Stimulated activated CD4-positive, alpha-beta T cell treated with anti-CD3 and anti-CD28 coated beads, Interleukin-1b, Interleukin-23, amount 100 ng/mL, for 1 hour (primary cell): ENCODE data around the gene SPATA16.
"Not testable (repeated sequence)": the region's sequence is repeated elsewhere in the genome, so short reads cannot be mapped to it uniquely, and the experiment has no call there.

Source experiments
- DNase-seq, 2 donors: peaks; one replicate each; pipeline ENCODE4 v3.0.0-alpha.2; 2020; ENCODE audit warnings: low read depth in 2 of 2

SPATA16 gene

DNA sequence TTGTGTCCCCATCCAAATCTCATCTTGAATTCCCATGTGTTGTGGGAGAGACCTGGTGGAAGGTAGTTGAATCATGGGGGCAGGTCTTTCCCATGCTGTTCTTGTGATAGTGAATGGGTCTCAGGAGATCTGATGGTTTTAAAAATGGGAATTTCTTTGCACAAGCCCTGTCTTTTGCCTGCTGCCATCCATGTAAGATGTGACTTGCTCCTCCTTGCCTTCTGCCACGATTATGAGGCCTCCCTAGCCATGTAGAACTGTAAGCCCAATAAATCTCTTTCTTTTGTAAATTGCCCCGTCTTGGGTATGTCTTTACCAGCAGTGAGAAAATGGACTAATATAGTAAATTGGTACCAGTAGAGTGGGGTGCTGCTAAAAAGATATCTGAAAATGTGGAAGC lies 261.7 kb downstream of the SPATA16 start:
- DNase-seq, result not testable (repeated sequence)

DNA sequence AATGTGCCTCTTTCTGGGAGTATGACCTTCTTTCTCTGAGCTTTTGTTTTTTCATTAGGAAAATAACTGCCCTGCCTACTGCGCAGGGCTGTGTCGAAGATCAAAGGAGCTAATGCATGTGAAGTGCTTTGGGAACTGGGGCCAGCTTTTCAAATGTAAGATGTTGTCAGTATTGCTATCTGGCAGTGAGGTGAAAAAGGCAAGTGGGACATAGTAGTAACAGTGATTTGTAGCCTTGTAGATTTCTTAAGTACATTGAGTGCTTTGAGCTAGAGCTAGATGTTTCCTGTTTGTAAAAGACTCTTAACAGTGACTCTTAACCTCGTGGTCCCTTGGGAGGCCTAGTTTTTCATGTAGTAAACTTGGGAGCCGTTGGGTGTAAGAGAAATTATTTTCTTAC lies 264.0 kb downstream of the SPATA16 start:
- no peak for DNase-seq

DNA sequence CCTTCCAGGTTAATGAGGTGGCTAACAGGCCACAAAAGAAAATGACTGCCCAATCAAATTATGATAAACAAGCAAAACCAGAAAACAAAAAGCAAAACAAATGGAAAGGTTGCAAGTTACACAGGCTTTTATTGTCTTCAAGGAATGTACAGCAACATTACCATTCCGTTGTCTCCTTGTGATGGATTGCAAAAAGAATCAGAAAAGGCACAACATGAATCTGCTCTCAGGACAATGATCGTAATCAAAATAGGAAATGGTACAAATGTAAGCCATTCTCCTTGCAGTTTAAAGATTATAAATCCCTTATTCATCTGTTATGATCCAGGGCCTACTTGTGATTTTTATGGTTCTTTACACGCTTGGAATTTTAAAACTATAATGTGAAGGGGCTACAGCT lies 264.7 kb downstream of the SPATA16 start:
- no peak for DNase-seq

DNA sequence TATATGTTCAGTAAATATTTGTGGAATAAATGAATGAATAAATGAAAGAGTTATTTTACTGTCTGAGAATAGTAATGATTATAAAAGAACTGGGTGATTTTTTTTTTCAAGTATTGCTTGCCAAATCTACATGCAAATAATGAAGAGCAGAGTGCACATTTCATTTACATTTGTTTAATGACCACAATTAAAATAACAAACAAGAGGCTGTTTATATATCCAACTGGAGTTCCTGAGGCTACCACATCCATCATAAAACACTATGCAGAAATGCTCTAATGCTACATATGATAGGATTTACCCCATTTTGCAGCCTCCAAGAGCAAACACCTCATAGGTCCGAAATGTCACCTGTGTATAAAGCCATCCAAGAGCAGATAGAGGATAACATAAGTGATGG lies 266.0 kb downstream of the SPATA16 start:
- DNase-seq, result no peak

DNA sequence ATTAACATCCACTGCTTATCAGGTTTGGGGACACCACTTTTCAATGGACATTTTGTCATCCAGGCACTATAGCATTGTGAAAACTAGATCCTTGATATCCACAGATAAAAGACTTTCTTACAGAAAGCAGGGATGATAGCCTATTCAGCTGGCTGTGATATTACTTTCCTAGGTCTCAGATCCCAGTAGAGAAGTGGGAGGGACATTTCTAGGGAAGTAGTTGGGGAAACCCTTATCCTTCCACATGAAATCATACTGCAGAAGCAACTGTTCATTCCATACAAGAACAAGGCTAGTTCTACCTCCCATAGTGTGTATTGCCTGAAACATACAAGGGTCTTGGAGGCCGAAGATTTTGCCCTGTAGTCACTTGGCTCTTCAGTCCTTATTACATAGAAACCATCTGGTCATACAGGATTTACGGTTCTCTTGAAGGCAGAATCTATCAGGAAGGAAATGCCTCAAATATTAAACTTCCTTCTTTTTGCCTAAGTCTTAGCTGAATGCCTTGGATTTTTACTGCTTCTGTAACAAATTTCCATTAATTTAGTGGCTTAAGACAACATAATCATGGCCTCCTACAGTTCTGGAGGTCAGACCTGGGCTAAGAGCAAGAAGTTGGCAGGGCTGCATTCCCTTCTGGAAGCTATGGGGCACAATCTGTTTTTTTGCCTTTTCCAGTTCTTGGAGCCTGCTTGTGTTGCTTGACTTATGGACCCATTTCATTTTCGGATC lies 271.1 kb downstream of the SPATA16 start:
- no peak for DNase-seq

DNA sequence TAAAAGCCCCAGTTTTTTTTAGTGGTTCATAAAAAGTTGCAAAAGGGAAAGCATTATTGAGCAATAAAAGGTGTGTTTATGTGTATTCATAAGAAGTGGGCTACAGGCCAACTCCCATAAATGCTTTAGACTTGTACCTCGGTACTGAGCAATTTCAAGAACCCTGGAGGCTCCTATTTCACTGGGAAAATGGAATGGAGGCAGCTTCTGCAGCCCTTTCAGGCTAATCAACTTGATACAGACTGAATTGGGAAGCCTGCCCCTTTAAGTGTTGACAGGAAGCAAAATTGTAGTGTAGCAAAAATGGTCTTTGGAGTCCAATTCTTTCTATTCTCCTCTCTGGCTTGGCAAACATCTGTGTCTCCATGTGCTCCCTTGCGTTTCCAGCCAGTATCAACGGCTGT lies 271.7 kb downstream of the SPATA16 start:
- no peak for DNase-seq

DNA sequence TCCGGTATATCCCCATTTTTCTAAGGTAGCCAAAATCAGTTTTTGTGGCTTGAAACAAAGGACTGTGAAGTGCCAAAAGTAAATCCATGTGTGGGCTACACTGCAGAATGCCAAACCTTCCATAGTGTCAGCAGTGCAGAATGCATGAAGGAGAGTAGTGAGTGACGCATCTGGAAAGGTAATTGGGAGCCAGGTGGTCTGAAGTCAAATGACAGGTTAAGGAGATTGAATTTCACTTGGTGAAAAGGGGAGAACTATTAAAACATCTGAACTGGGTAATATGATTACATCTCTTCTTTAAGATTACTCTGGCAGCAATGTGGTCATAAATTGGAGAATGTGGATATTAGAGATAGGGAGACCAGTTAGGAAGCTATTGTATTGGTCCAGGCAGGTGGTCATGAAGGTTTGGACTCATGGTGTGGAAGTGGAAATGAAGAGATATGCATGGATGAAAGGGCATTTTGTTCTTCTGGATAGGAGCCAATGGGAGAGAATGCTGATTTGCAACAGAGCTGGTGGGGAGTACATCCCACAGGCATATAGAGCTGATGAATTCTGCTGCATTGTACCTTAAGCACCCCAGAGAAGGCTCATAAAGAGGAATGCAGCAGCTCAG lies 272.3 kb downstream of the SPATA16 start:
- DNase-seq, result no peak

DNA sequence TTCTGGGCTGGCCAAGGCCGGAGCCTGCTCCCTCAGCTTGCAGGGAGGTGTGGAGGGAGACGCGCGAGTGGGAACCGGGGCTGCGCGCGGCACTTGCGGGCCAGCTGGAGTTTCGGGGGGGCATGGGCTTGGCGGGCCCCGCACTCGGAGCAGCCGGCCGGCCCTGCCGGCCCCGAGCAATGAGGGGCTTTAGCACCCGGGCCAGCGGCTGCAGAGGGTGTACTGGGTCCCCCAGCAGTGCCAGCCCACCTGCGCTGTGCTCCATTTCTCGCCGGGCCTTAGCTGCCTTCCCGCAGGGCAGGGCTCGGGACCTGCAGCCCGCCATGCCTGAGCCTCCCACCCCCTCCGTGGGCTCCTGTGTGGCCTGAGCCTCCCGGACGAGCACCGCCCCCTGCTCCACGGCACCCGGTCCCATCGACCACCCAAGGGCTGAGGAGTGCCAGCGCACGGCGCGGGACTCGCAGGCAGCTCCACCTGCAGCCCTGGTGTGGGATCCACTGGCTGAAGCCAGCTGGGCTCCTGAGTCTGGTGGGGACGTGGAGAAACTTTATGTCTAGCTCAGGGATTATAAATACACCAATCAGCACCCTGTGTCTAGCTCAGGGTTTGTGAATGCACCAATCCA lies 274.2 kb downstream of the SPATA16 start:
- DNase-seq, result not testable (repeated sequence)

DNA sequence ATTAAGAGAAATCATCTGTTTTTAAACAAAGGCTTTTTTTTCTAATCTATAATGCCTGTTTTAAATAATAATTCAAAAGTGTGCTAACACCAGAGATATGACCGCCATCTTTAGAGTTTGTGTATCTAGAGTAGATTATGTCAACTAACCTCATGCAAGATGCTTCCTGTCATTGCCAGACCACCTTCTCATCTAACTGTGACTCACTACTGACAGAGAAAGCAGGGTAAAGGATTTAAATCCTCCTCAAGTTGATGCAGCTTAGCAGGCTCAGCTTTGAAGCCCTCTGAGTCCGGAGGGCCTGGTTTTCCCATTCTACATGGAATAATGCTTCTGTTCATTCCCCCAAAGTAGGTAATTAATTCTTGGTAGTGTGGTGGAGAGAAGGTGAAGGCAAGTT lies 282.0 kb downstream of the SPATA16 start:
- no peak for DNase-seq

DNA sequence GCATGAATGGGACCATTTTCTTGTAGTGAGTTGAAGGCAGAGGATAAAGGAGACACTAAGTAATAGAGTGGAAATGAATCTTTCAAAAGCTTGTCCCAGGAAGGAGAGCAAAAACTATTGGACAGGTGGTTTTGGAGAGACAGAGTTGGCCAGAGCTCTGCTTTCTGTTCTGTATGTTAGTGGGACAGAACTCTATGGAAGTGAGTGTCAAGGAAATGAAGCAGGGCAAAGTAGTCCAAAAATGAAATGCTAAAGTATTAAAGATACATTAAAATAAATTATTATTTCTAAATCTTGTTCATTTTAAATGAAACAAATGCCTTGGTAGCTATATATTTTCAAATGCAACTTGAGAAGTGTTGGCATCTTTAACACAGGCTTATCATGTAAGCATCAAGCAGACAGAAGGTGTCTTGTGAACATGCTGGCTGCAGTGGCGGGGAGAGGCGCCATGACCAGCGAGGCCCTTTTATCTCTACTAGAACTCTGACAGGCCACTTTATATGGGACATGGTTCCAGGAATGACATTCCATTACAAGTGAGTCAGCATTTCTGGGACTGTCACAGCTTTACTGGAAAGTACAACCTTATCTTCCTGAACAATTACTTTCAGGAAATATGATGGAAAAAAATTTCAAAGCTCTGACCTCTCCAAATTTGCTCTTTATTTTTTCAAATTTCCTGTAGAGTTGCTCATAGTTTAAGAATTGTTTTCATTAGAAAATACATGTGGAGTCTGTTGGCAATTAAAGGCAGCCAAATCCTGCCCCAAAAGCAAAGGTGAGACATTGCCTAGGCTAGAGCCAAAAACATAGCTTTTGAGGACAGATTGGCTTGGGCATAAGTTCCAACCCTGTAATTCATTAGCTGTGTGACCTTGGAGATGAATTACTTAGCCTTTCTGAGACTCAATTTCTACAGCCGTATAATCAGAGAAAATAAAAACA lies 284.0 kb downstream of the SPATA16 start:
- DNase-seq, result no peak

DNA sequence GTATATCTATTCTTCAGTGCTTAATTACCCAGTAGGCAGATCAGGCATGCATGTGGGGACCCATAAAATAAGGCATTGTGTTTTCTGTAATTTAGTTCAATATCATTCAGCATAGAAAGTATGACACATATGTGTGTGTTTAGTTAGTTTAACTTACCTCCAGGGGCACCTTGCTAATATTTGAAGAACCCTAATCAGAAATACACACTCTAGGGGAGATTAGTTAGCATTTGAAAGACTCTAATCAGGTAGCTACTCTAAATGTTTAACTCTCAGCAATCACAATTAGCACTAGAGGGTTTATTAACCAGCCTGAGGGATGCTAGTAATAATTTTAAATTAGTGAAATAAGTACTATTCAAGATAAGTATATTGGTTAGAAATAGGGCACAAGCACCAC lies 286.0 kb downstream of the SPATA16 start:
- no peak for DNase-seq

DNA sequence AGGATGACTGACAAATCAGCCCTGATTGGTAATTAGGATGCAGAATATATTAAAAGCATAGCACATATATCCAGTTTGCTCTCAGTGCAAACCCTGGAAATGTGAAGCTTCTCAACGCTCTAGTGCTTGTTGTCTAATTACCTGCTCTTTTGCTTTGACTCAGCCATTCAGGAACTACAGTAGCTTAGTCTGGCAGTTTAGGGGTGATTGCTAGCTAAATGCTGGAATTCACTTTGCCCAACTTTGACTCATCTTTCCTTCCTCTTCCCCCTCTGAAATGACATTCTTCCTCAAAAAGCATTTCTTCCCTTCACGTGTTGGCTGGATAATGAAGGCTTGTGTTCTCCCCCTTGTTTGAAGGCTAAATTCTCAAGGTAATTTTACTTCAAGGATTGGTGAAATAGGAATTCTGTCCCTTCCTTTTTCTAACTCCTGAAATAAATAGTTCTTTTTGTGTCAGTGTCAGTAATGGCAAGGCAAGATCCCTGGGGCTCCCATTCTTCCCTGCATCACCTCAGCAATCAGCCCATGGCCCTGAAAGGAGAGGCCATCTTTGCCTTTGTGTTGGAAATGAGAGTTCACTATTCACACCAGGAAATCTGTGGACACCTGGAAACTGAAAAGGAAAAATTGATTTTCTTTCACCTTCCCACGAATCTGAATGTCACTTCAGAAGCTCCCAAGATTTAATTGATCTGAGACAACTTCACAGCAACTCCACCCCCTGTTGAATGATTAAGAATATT lies 286.9 kb downstream of the SPATA16 start:
- no peak for DNase-seq

DNA sequence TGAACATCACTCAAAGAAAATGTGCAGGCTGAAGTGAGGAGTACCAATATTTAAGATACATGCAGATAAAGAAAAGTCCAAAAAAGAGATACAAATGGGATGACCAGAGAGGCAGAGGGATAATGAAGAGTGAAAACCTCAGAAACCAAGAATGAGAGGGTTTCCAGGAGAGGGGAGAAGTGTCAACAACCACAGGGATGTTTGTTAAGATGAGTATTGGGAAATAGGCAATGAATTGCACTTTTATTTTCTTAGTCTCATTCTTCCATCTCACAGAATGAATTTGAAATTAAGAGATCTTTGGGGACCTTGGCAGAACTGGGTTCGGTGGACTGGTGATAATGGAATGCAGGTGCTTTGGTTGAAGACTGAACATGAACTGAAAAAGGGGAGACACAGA lies 288.0 kb downstream of the SPATA16 start:
- no peak for DNase-seq

DNA sequence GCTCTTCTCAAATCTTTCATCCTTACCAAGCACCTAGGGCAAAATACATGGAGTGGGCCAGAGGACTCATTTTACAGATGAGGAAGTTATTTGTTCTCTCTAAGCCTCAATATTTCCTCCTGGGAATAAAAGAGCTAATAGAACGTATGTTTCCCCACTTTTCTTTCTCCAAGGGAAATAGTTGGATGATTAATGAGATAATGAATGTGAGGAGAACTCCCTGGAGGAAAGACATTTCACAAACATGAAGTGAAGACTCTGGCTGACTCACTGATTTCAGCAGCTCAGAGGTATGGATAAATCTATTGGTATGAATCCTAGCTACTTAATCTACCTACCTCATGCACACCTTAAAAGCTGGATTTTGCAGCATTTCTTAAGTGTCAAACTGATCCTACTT lies 292.1 kb downstream of the SPATA16 start:
- DNase-seq, result no peak

DNA sequence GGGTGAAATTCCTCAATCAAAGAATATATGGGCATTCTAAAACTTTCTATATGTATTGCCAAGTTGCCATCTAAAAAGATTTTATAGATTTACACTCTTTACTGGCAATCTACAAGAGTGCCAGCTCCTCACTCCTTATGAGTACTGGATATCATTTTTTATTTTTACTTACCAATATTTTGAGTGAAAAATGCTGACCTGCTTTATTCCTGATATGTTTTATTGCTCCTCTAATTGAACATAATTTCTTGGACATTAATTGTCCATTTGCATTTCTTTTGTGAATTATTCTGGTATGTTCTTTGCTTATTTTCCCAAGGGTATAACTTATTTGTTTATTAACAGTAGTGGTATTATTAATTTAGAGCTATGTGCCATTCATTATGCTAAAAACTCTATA lies 293.7 kb downstream of the SPATA16 start:
- DNase-seq, result no peak

DNA sequence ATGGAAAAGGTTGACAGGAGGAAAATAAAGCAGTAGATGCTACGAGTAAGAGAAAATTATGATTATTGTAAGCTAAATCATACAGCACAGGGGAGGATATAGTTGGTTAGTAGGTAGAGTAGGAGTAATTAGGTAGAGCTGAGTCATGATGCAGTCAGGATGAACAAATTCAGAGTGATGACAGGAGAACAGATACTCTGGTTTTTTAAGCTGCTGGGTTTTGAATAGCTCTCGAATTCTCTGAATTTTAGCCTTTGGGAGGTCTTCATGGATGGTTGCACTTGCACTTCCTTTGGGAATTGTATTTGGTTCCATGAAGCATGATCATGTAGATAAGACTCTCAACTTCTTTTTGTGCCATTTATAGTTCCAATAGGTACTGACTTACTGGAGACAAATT lies 294.3 kb downstream of the SPATA16 start:
- DNase-seq, result no peak

DNA sequence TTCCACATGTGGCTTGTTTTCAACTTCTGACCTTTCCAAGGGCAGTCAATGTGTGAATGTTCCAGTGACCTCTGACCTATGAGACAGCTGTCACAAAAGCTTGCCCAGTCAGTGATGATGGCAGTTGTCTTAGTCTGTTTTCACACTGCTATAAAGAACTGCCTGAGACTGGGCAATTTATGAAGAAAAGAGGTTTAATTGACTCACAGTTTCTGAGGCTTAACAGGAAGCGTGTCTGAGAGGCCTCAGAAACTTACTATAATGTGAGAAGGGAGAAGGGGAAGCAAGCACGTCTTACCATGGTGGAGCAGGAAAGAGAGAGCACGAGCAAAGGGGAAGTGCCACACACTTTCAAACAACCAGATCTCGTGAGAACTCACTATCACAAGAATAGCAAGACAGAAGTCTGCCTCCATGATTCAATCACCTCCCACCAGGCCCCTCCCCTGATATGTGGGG lies 294.9 kb downstream of the SPATA16 start:
- DNase-seq, result no peak

DNA sequence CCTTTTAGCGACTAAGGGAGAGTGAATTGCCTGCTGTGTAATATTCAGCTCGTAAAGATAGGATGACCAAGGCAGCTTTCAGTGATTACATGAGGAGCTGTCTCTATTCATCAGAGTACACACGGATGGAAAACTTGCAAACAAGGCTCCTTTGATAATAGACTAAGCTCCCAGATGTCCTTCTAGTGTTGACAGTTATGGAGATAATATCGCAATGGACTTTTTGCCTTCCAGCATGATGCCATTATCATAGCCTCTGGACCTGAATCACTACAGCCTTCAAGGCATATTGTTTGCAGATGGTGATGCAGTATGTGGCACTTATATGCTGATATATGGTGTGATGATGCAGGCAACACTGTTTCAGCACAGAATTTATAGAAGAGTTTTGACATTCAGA lies 296.6 kb downstream of the SPATA16 start:
- no peak for DNase-seq

DNA sequence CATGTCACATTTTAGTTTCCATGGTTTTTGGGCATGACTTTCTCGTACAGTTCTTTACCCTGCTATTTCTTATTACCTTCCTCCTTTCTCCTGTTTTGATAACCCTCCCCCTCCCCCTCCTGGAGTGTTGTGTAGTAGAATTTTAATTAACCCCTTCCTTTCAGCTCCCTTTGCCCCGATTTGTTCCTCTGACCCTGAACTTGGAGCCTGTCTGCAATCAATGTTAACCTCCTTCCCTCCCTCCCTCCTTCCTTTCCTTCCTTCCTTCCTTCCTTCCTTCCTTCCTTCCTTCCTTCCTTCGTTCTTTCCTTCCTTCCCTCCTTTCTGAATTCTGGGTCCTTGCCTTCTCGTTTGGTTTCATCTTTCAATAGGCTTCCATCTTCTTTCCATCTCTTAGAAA lies 300.1 kb downstream of the SPATA16 start:
- DNase-seq, result no peak

DNA sequence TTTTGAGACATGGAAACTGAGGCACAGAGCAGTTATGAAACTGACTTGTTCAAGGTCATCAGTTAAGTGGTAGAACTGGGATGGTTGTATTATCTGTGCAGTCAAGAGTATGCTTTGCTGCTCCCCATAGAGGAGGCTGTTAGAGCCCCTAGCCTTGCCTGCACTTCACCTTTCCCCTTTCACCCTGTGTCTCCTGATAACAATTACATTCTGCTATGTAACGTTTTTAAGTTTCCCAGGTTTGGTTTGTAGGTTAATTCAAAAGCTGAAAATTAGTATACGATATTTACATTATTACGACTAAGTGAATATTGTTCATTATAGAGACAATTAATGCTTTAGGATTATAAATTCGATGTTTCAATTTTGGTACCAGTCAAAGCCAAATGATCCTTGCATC lies 300.6 kb downstream of the SPATA16 start:
- no peak for DNase-seq

DNA sequence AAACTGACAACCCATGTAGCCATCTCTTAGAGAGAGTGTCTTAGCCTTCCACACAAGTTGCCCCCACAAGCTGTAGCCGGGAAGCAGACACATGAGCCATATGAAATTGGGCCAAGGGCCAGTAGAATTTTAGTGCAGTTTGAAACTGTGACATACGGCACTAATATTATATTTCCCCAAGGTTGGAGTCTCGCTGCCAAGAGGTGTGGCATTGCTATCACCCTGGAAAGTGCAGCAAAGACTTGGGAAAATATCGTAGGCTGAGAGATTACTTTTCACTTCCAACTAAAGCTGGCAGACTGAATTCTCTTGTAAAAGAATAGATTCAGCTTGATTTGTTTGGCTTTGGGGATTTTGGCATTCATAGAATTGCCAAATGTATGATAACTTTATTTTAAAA lies 301.4 kb downstream of the SPATA16 start:
- DNase-seq, result no peak
